Measurements from ENCODE around the gene SST. TPM values are rescaled to one million over a fixed set of nuclear protein-coding genes. Genes with fewer than 3 reads are reported as not detected.
A peak's percentile ranks its signal among the peaks of the same experiment; 100 is the strongest.

SST gene
- total and polyA plus RNA-seq, 10 of the 15 experiments (the other 5 are each of a cell fraction or from before 2014, with no cell fraction given), result 0.35 to 0.38 TPM; not detected in 8

- TF ChIP-seq RUNX3 (IDR thresholded peaks at IDR 0.05; ENCODE audit: low read length) (no peak), YY1 (IDR thresholded peaks at IDR 0.05; ENCODE audit: low read depth, low read length) (no peak), ZNF384 (IDR thresholded peaks at IDR 0.05; ENCODE audit: borderline replicate concordance, low read depth, low read length) (no peak)
- TF ChIP-seq, protein P1, sequence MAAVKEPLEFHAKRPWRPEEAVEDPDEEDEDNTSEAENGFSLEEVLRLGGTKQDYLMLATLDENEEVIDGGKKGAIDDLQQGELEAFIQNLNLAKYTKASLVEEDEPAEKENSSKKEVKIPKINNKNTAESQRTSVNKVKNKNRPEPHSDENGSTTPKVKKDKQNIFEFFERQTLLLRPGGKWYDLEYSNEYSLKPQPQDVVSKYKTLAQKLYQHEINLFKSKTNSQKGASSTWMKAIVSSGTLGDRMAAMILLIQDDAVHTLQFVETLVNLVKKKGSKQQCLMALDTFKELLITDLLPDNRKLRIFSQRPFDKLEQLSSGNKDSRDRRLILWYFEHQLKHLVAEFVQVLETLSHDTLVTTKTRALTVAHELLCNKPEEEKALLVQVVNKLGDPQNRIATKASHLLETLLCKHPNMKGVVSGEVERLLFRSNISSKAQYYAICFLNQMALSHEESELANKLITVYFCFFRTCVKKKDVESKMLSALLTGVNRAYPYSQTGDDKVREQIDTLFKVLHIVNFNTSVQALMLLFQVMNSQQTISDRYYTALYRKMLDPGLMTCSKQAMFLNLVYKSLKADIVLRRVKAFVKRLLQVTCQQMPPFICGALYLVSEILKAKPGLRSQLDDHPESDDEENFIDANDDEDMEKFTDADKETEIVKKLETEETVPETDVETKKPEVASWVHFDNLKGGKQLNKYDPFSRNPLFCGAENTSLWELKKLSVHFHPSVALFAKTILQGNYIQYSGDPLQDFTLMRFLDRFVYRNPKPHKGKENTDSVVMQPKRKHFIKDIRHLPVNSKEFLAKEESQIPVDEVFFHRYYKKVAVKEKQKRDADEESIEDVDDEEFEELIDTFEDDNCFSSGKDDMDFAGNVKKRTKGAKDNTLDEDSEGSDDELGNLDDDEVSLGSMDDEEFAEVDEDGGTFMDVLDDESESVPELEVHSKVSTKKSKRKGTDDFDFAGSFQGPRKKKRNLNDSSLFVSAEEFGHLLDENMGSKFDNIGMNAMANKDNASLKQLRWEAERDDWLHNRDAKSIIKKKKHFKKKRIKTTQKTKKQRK (IDR thresholded peaks at IDR 0.05; ENCODE audit: low read depth, low read length), result no peak
These were observed 47.4 kb upstream of the SST start (continued) for GRCh38 chr3:187717572-187717971.

DNA sequence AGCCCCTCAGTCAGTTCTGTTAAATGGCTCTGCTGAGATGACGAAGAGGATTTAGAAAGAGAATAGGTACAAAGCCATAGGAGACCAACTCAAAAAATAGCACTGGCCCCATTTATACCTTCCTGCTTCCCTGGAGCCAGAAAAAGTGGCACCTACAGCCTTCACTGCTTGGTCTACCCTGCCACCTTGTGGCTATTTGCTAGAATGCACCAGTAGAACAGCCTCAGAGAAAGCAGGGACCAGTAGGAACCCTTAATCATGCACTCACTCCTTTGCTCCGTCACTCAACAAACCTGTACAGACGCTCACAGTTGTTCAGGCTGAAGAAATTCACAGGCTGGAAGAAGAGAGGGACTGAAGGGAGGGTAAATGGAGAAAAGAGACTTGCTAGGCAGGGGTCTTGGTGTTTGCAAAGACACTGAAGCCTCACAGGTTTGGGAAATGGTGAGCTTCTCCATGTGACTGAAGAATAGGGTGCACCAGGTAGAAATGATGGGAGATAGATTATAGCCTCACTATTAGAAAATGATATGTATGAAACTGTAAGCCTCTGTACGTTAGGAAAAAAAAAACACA, 44.3 kb upstream of the SST start:
- ChIA-PET CTCF (interaction anchor here (0.6 to 5.5 kb wide), 17 partner anchors 9 to 930 kb away, joined by 3 to 54 read pairs (median 4); partner anchors contain the start of genes RTP2 and RTP4), RAD21 (ENCODE audit: unreplicated experiment) (interaction anchor here (0.8 to 5.5 kb wide), 6 partner anchors 27 to 492 kb away, joined by 3 to 31 read pairs (median 3); no protein-coding TSS in a partner anchor), POLR2A (no interaction called here), SMC1A (ENCODE audit: uncharacterized antibody, unreplicated experiment) (interaction anchor here (0.9 to 3.3 kb wide), 6 partner anchors 9 to 396 kb away, joined by 3 to 22 read pairs (median 7); partner anchors contain the start of gene RTP2)
- no peaks in the 10 kb centered on the region for H3K4me1 ChIP-seq (ENCODE audit: control insufficient read depth, insufficient read depth, low read length)
- TF ChIP-seq, protein P2, sequence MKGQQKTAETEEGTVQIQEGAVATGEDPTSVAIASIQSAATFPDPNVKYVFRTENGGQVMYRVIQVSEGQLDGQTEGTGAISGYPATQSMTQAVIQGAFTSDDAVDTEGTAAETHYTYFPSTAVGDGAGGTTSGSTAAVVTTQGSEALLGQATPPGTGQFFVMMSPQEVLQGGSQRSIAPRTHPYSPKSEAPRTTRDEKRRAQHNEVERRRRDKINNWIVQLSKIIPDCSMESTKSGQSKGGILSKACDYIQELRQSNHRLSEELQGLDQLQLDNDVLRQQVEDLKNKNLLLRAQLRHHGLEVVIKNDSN (IDR thresholded peaks at IDR 0.05; ENCODE audit: borderline replicate concordance, extremely low read length, insufficient read depth, low read depth, low read length), result no peak
- TF ChIP-seq RAD21 (IDR thresholded peaks at IDR 0.05; ENCODE audit: insufficient read depth, low read depth, low read length) (peak; percentile 96), YY1 (IDR thresholded peaks at IDR 0.05; ENCODE audit: low read depth, low read length) (peak; percentile 30; the same call in 1 of the 2 replicates), MTA2 (IDR thresholded peaks at IDR 0.05; ENCODE audit: low read depth) (no peak), SMC3 (IDR thresholded peaks at IDR 0.05; ENCODE audit: borderline replicate concordance, low read length) (peak; percentile 86)
- TF ChIP-seq, protein P3, sequence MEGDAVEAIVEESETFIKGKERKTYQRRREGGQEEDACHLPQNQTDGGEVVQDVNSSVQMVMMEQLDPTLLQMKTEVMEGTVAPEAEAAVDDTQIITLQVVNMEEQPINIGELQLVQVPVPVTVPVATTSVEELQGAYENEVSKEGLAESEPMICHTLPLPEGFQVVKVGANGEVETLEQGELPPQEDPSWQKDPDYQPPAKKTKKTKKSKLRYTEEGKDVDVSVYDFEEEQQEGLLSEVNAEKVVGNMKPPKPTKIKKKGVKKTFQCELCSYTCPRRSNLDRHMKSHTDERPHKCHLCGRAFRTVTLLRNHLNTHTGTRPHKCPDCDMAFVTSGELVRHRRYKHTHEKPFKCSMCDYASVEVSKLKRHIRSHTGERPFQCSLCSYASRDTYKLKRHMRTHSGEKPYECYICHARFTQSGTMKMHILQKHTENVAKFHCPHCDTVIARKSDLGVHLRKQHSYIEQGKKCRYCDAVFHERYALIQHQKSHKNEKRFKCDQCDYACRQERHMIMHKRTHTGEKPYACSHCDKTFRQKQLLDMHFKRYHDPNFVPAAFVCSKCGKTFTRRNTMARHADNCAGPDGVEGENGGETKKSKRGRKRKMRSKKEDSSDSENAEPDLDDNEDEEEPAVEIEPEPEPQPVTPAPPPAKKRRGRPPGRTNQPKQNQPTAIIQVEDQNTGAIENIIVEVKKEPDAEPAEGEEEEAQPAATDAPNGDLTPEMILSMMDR (IDR thresholded peaks at IDR 0.05 in 2 of 3, conservative IDR thresholded peaks at IDR 0.05 in 1 of 3; ENCODE audit: control insufficient read depth in 2 of 3, extremely low read depth in 1 of 3, insufficient read depth in 1 of 3, low read depth in 3 of 3, low read length in 3 of 3), result peak; percentile 87 to 92 (median 90); a peak in 5 of 6 replicates
- WGBS (ENCODE audit: insufficient coverage, insufficient replicate concordance, low lambda C conversion rate, missing lambda C conversion rate), result 0% methylated on average over 4 of the region's 4 CpGs
- H3K27ac ChIP-seq (ENCODE audit: control insufficient read depth, insufficient read depth), result no peak overlapping the region
- FAIRE-seq (peak; percentile 73), DNase-seq (ENCODE audit: low read depth, low spot score) (no peak), ATAC-seq (peak; percentile 96)
- intact Hi-C loops (cut with micrococcal nuclease; ENCODE audit: unreplicated experiment) (loop anchor here (1.0 to 2.0 kb wide), 2 partner anchors 395 to 492 kb away; no protein-coding TSS in a partner anchor), in situ Hi-C loops (cut with MboI) (no loop called here)
- no peak overlapping the region for H3K4me2 ChIP-seq (ENCODE audit: control insufficient read depth, insufficient read depth)
- no peak overlapping the region for H3K4me3 ChIP-seq
- H4K20me1 ChIP-seq (ENCODE audit: control insufficient read depth, insufficient read depth), result no peaks in the 10 kb centered on the region
- no peaks in the 10 kb centered on the region for H3K36me3 ChIP-seq (ENCODE audit: control insufficient read depth in 2 of 2, insufficient read depth in 2 of 2, low read length in 1 of 2)
- no TSS peak for BruUV-seq (replicated peaks)
- no peaks in the 10 kb centered on the region for H3K79me2 ChIP-seq (ENCODE audit: control insufficient read depth, insufficient read depth, low read length)
- no peaks in the 10 kb centered on the region; the same call in 2 of the 3 replicates for H3K9me3 ChIP-seq (replicated peaks; ENCODE audit: control insufficient read depth, insufficient read depth, low read length)
- no peak overlapping the region for H2AFZ ChIP-seq (ENCODE audit: control insufficient read depth, low read depth, low read length)
- H3K27me3 ChIP-seq (replicated peaks in 1 of 2; ENCODE audit: control insufficient read depth in 2 of 2, insufficient read depth in 2 of 2, low read length in 1 of 2), result no peaks in the 10 kb centered on the region
- H3K9ac ChIP-seq (ENCODE audit: control insufficient read depth, insufficient read depth, low read length), result no peak overlapping the region

All from GM12878 (cell line).